Vagina (tissue), 2 donors: Measurements from ENCODE around the gene GNG7.

Experiments
- CTCF ChIP-seq, 3 experiments: fragments of 450-650 bp in 2 of 3; fragments of 200-600 bp in 1 of 3; sonication (generic) in 1 of 3; IDR thresholded peaks; one replicate each; pipeline ENCODE4 v1.5.1; 2017 to 2019; ENCODE audit warnings: antibody characterized with exemption in 3 of 3, mild to moderate bottlenecking in 2 of 3, moderate library complexity in 2 of 3
- POLR2A ChIP-seq, 2 donors: fragments of 450-650 bp; IDR thresholded peaks; one replicate each; pipeline ENCODE4 v1.6.1; 2017; ENCODE audit warnings: antibody characterized with exemption in 2 of 2, mild to moderate bottlenecking in 2 of 2, moderate library complexity in 2 of 2

DNA sequence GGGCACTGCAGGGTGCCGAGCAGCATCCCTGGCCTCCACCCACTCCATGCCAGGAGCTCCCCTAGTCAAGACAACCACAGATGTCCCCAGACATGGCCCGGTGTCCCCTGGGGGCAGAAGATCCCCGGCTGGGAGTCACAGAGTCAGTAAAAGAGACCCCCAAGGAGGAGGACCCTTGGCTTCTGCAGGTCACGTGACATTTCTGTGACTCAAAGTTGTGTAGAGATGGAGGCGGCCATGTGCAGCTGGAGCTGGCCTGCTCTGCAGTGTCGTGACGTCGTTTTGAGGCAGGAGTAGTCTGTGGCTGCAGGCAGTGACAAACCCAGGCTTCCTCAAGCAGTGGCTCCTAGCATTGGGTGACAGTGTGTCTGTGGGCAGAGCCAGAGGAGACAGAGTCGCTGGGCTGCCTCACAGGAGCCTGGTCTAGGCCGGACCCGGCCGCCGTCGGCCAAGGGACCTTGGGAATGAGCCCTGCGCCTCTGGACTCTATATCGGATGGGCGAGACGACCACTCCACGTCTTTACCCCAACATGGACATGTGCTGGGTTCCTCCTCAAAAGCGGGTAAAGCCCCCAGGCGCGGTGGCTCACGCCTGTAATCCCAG lies 26.4 kb upstream of the GNG7 start:
- TF ChIP-seq CTCF (IDR thresholded peaks at IDR 0.05) (no peak), POLR2A (IDR thresholded peaks at IDR 0.05) (no peak)
